HT-29 (cell line): ENCODE data around the gene NBR1. TPM values are rescaled to one million over a fixed set of nuclear protein-coding genes. Genes with fewer than 3 reads are reported as not detected.

Experiments
- small RNA-seq: library from RNA; depleted of rRNA; stranded (forward); fragments of <200 nt; gene quantifications from one replicate; pipeline ENCODE3, GENCODE V24; 2014
- total RNA-seq: library from RNA; depleted of rRNA; stranded (reverse); fragments of >200 nt; shearing (Covaris generic); gene quantifications from 2 replicates; pipeline ENCODE4 v1.2.3, GENCODE V29; 2014; rRNA removed

NBR1 gene
- total RNA-seq, 1 experiment from 2014 or later = 37.9 TPM

Small RNA genes within 50 kb of the gene (small RNA-seq; reads per million reads assigned to genes)
- gene AC060780.2 (not detected), gene AC060780.3 (not detected), gene AC135721.1 (not detected), gene RF00004 (not detected), gene RNU2-1 (not detected)

Other genes with a start within 250 kb of the NBR1 start
- gene AARSD1, start 206.8 kb upstream of the NBR1 start, total RNA-seq = 35.3 and 54.1 TPM in 2 replicates
- 0.52 and 0.66 TPM in 2 replicates for gene PTGES3L, start 191.1 kb upstream of the NBR1 start, total RNA-seq
- 13.0 and 13.8 TPM in 2 replicates for gene RUNDC1, start 190.6 kb upstream of the NBR1 start, total RNA-seq
- gene RPL27, start 172.8 kb upstream of the NBR1 start, total RNA-seq = 1,187 and 1,205 TPM in 2 replicates
- gene IFI35, start 164.4 kb upstream of the NBR1 start, total RNA-seq = 35.3 and 47.6 TPM in 2 replicates
- gene VAT1, start 148.8 kb upstream of the NBR1 start, total RNA-seq = 83.7 and 106 TPM in 2 replicates
- 0.13 TPM in 1 of 2 replicates, not detected in the other for gene RND2, start 146.0 kb upstream of the NBR1 start, total RNA-seq
- gene BRCA1, start 45.9 kb upstream of the NBR1 start, total RNA-seq = 33.2 and 38.1 TPM in 2 replicates
- 1.9 and 2.2 TPM in 2 replicates for gene TMEM106A, start 40.7 kb downstream of the NBR1 start, total RNA-seq
- not detected in 2 replicates for gene CCDC200, start 57.4 kb downstream of the NBR1 start, total RNA-seq
- not detected in 2 replicates for gene RNU2-1, start 62.8 kb downstream of the NBR1 start, total RNA-seq
- gene ARL4D, start 227.8 kb downstream of the NBR1 start, total RNA-seq = 2.6 and 2.8 TPM in 2 replicates